ENCODE measurements around the gene PER3.

DNA sequence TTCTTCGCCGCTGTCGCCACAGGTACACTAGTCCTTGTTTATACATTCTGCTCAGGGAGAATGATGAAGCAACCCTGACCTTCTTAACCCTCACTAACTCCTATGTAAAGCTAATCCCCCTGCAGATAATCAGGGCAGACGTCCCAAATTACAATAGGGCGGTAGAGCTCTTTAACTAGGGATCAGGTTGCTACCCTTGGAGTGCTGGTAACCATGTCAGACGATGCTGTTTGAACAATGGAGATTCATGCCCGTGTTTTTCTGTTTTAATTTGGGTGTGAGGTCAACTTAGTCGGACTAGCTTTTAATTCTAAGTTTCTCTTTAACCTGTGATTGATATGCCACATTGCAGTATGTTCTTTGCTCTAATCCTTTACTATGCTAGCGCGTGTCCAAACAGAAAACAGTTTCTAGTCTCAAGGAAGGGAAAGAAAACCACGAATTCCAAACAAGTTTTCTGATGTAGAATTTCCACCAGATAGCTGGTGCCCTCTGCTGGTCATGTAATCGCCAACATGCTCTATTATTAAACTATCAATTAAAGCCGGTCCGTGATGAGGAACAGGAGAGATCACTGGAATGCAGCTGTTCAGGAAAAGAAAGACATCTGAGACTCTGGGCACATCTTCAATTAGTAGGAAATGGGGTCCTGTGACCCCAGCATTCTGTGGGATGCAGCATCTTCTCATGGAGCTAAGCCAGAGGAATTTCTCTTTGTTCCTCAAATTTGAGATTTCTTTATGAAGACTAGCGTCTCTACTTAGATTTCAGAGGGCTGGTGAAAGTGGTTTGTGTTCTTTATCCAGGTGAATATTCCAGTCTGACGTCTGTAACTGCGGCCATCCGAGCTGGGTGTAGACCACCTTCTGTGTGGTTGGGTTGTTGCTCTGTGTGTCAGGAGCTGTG, 31.3 kb upstream of the PER3 start:
- TF ChIP-seq, protein P1, sequence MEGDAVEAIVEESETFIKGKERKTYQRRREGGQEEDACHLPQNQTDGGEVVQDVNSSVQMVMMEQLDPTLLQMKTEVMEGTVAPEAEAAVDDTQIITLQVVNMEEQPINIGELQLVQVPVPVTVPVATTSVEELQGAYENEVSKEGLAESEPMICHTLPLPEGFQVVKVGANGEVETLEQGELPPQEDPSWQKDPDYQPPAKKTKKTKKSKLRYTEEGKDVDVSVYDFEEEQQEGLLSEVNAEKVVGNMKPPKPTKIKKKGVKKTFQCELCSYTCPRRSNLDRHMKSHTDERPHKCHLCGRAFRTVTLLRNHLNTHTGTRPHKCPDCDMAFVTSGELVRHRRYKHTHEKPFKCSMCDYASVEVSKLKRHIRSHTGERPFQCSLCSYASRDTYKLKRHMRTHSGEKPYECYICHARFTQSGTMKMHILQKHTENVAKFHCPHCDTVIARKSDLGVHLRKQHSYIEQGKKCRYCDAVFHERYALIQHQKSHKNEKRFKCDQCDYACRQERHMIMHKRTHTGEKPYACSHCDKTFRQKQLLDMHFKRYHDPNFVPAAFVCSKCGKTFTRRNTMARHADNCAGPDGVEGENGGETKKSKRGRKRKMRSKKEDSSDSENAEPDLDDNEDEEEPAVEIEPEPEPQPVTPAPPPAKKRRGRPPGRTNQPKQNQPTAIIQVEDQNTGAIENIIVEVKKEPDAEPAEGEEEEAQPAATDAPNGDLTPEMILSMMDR (IDR thresholded peaks at IDR 0.05; ENCODE audit: poor library complexity): peak; percentile 88
- TF ChIP-seq EZH2 (IDR thresholded peaks at IDR 0.05; ENCODE audit: borderline replicate concordance): no peak
